Measurements from ENCODE around the gene ABHD17B.

Gene ABHD17B

DNA sequence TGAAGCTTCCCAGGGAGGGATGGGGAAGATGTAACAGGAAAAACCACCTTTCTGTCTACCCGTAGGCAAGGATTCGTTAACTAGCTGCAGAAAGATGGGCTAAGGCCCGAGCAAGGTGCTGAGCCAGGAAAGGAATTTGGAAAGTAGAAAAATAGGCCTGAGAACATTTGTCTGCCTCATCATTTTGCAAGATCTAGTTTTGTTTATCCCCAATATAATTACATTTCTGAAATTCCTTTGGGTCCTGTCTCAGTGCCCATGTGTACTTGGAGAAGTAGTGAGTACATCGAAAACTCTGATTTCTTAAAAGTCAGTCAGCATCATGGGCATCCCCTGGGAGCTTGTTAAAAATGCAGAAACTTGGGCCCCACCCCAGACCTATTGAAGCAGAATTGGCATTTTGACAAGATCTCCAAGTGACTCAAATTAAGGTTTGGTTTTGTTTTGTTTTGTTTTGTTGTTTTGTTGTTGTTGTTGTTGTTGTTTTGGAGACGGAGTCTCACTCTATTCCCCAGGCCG lies 90.5 kb downstream of the ABHD17B start:
- no peak overlapping the region for H3K27ac ChIP-seq
- H3K27me3 ChIP-seq = no peaks in the 10 kb centered on the region
- no peak for TF ChIP-seq Cebpa-rat (IDR thresholded peaks at IDR 0.05)
- no peaks in the 10 kb centered on the region for H4K20me1 ChIP-seq
- no peaks in the 10 kb centered on the region for H3K9me3 ChIP-seq (replicated peaks in 1 of 11)
- H3K4me1 ChIP-seq = peaks cover 10 to 21% (median 12%) of the 10 kb centered on the region in 10 experiments
- H3K9ac ChIP-seq = no peak overlapping the region
- H3K4me3 ChIP-seq = no peak overlapping the region
- H3K4me2 ChIP-seq = no peak overlapping the region
- no peaks in the 10 kb centered on the region for H3K36me3 ChIP-seq

DNA sequence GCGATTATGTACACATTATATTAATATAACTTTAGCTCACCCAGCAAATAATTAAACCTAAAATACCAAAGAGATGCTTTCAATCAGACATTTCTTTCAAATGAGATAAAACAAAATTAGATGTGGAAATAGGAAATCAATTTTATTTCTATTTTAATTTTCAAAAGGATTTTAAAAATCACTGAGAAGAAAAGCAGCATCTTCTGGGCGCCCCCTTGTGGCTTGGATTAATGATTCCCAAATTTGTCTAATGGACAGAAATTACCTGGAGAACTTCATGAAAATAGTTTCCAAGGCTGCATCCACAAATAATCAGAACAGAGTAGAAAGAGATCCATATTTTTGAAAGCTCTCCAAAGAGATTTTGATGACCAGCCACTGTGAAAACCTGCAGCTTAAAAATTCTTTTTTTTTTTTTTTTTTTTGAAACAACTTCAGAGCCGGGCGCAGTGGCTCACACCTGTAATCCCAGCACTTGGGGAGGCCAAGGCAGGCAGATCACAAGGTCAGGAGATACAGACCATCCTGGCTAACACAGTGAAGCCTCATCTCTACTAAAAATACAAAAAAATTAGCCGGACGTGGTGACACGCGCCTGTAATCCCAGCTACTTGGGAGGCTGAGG lies 91.8 kb downstream of the ABHD17B start:
- H3K9me3 ChIP-seq (replicated peaks in 1 of 11) = no peaks in the 10 kb centered on the region
- no peaks in the 10 kb centered on the region for H3K36me3 ChIP-seq
- H3K4me1 ChIP-seq = peaks cover 10 to 15% (median 12%) of the 10 kb centered on the region in 10 experiments
- no peak for TF ChIP-seq Cebpa-rat (IDR thresholded peaks at IDR 0.05)
- H3K27me3 ChIP-seq = no peaks in the 10 kb centered on the region
- H3K4me3 ChIP-seq = no peak overlapping the region
- no peaks in the 10 kb centered on the region for H4K20me1 ChIP-seq
- no peak overlapping the region for H3K9ac ChIP-seq
- no peak overlapping the region for H3K27ac ChIP-seq
- H3K4me2 ChIP-seq = no peak overlapping the region

DNA sequence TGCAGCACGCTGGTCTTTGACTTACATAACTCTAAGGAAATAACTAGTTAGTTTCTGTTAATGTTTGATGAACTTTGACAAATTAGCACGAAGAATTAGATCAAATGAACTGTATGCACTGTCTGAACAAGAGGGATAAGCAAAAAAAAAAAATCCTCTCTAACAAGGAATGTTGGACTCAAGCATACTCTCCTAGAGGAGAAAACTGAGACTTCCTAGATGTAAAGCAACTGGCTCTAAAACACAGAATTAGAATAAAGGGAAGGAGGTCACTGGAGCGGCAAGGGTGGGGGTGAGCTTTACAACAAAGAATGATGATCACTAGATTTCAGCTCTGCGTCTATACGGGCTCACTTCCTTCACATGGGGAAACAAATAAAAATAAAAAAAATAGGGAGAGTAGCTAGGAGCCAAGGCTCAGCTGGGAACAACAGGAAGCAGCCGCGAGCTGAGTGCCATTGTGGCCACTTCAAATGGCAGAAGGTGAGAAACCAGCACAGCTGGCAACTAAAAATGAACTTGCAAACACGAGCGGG lies 94.0 kb downstream of the ABHD17B start:
- H3K9ac ChIP-seq = no peak overlapping the region
- peaks cover 10 to 24% (median 19%) of the 10 kb centered on the region in 10 experiments for H3K4me1 ChIP-seq
- no peaks in the 10 kb centered on the region for H3K27me3 ChIP-seq
- no peak overlapping the region for H3K4me3 ChIP-seq
- H3K4me2 ChIP-seq = peak overlapping the region; percentile 35 to 72 (median 53)
- H3K27ac ChIP-seq = no peak overlapping the region
- H3K9me3 ChIP-seq (replicated peaks in 1 of 11) = no peaks in the 10 kb centered on the region
- no peaks in the 10 kb centered on the region for H4K20me1 ChIP-seq
- H3K36me3 ChIP-seq = no peaks in the 10 kb centered on the region
- TF ChIP-seq Cebpa-rat (IDR thresholded peaks at IDR 0.05) = no peak
